ENCODE data around the gene ZNF407.

GRCh38 chr18:75088021-75088506, 490.4 kb downstream of the ZNF407 start:
- TF ChIP-seq, protein P1, sequence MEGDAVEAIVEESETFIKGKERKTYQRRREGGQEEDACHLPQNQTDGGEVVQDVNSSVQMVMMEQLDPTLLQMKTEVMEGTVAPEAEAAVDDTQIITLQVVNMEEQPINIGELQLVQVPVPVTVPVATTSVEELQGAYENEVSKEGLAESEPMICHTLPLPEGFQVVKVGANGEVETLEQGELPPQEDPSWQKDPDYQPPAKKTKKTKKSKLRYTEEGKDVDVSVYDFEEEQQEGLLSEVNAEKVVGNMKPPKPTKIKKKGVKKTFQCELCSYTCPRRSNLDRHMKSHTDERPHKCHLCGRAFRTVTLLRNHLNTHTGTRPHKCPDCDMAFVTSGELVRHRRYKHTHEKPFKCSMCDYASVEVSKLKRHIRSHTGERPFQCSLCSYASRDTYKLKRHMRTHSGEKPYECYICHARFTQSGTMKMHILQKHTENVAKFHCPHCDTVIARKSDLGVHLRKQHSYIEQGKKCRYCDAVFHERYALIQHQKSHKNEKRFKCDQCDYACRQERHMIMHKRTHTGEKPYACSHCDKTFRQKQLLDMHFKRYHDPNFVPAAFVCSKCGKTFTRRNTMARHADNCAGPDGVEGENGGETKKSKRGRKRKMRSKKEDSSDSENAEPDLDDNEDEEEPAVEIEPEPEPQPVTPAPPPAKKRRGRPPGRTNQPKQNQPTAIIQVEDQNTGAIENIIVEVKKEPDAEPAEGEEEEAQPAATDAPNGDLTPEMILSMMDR (IDR thresholded peaks at IDR 0.05; ENCODE audit: borderline replicate concordance, extremely low read depth, low read length, poor library complexity, severe bottlenecking) = no peak
- TF ChIP-seq EZH2 (IDR thresholded peaks at IDR 0.05; ENCODE audit: borderline replicate concordance, low read depth, low read length, severe bottlenecking) = no peak

Data from DND-41 (cell line).